HG02798 (cell line): ENCODE measurements around the gene LRIF1.
A peak's percentile ranks its signal among the peaks of the same experiment; 100 is the strongest.
"Not testable (repeated sequence)": the region's sequence is repeated elsewhere in the genome, so short reads cannot be mapped to it uniquely, and the experiment has no call there.

Experiments used
- ATAC-seq: cut with Tn5 transposase; IDR thresholded peaks from one replicate; pipeline ENCODE4 v1.9.1; 2021; ENCODE audit warnings: mild to moderate bottlenecking; ENCODE audit not compliant: unreplicated experiment, poor library complexity

The LRIF1 gene

GRCh38 chr1:110963691-110964454, at the start of gene LRIF1:
Gene LRIF1, minus strand, starts transcription at chr1:110963922. Its CDS starts 234 bp downstream, at chr1:110963688.
- peak; percentile 98 for ATAC-seq

GRCh38 chr1:111008031-111008430, 44.3 kb upstream of the LRIF1 start:
- ATAC-seq: no peak

- no peak for ATAC-seq
Observed at GRCh38 chr1:111006556-111006955, 42.8 kb upstream of the LRIF1 start.

- not testable (repeated sequence) for ATAC-seq
Observed at GRCh38 chr1:110999607-111000006, 35.9 kb upstream of the LRIF1 start.

GRCh38 chr1:110992329-110992728, 28.6 kb upstream of the LRIF1 start:
- ATAC-seq: not testable (repeated sequence)

- ATAC-seq: not testable (repeated sequence)
Observed at GRCh38 chr1:110991295-110991694, 27.6 kb upstream of the LRIF1 start.

GRCh38 chr1:110990541-110990940, 26.8 kb upstream of the LRIF1 start:
- ATAC-seq: no peak

- ATAC-seq: no peak
Observed at GRCh38 chr1:110986407-110986891, 22.7 kb upstream of the LRIF1 start.

GRCh38 chr1:110982320-110982719, 18.6 kb upstream of the LRIF1 start:
- no peak for ATAC-seq

GRCh38 chr1:110979154-110979553, 15.4 kb upstream of the LRIF1 start:
- no peak for ATAC-seq

- no peak for ATAC-seq
Observed at GRCh38 chr1:110976089-110976488, 12.4 kb upstream of the LRIF1 start.

GRCh38 chr1:110975265-110975664, 11.5 kb upstream of the LRIF1 start:
- ATAC-seq: no peak

GRCh38 chr1:110967256-110967655, 3.5 kb upstream of the LRIF1 start:
- no peak for ATAC-seq

- no peak for ATAC-seq
Observed at GRCh38 chr1:110964455-110964903, 757 bp upstream of the LRIF1 start.

GRCh38 chr1:110962892-110963690, 631 bp downstream of the LRIF1 start:
- peak; percentile 28 for ATAC-seq

GRCh38 chr1:110961902-110962301, 1.8 kb downstream of the LRIF1 start:
- no peak for ATAC-seq

GRCh38 chr1:110960777-110961420, 2.8 kb downstream of the LRIF1 start:
- ATAC-seq: no peak

GRCh38 chr1:110957798-110958197, 5.9 kb downstream of the LRIF1 start:
- ATAC-seq: no peak

- no peak for ATAC-seq
Observed at GRCh38 chr1:110956586-110956985, 7.1 kb downstream of the LRIF1 start.

- no peak for ATAC-seq
Observed at GRCh38 chr1:110953031-110953430, 10.7 kb downstream of the LRIF1 start.

GRCh38 chr1:110952031-110952430, 11.7 kb downstream of the LRIF1 start:
- ATAC-seq: no peak
